Spleen (tissue), 7 donors: Measurements from ENCODE around the gene DRAXIN.

Source experiments
- POLR2A ChIP-seq, 3 donors: fragments of 450-650 bp; IDR thresholded peaks; one replicate each; pipeline ENCODE4 v1.5.1; 2017; ENCODE audit warnings: antibody characterized with exemption in 3 of 3, mild to moderate bottlenecking in 1 of 3
- POLR2AphosphoS5 ChIP-seq, 3 donors: sonication (generic); formaldehyde crosslinking; IDR thresholded peaks; one replicate each; pipeline ENCODE4 v1.5.1; 2017; ENCODE audit warnings: antibody characterized with exemption in 3 of 3
- TF ChIP-seq, protein P1 (sequence below), 11 experiments: fragments of 200-600 bp in 7 of 11; fragments of 450-650 bp in 4 of 11; sonication (generic) in 4 of 11; IDR thresholded peaks in 8 of 11; conservative IDR thresholded peaks in 3 of 11; 1 replicate in 7 of 11; 2 replicates in 4 of 11; pipeline versions ENCODE4 v1.4.0 to v1.8.0; 2016 to 2021; ENCODE audit warnings: antibody characterized with exemption in 11 of 11, inconsistent platforms in 4 of 11, mild to moderate bottlenecking in 1 of 11
- donor health status: DM: no; HTN: no; CAD: no; lungs with moderate emphysema.
- donor health status: DM: no; HTN: no; CAD: no.
- donor health status: DM: no; HTN: no; CAD: no.

DNA sequence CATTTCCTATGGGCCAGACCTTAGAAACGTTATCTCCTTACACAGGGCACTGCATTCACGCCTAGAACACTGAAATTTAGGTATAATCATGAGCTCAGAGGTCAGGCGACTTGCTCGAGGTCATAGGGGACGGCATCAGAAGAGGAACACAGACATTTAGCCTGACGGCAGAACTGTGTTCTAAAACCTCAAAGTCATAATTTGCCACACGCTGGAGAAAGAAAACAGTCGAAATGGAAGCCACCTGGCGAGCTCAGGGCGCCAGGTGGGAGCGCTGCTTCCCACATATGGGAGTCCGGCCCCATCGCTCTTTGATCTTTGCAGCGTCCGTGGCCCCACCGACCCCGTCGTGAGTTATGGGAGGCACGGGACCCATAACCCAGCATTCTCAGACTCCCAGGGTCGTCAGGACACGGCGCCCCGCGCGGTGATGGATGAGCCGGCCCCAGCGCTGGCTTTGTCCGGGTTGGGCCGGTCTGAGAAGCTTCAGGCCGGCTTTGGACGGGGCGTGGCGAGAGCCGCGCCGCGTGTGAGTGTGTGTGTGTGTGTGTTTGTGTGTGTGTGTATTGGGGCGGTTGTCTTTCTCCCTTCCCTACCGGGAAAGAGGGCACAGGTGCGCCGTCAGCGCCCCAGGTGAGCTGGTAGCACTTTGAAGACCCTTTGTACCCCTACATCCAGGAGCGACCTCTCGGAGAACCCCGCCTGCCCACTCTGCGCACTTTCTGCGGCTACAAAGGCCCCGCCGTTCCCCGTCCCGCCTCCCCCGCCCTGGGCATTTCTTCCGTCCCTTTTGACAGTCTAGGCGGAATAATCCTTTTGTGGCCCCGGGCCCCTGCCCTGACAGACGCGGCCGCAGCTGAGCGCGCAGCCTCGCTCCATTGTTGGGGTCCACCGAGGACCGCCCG lies 861 bp upstream of the DRAXIN start:
- TF ChIP-seq, protein P1, sequence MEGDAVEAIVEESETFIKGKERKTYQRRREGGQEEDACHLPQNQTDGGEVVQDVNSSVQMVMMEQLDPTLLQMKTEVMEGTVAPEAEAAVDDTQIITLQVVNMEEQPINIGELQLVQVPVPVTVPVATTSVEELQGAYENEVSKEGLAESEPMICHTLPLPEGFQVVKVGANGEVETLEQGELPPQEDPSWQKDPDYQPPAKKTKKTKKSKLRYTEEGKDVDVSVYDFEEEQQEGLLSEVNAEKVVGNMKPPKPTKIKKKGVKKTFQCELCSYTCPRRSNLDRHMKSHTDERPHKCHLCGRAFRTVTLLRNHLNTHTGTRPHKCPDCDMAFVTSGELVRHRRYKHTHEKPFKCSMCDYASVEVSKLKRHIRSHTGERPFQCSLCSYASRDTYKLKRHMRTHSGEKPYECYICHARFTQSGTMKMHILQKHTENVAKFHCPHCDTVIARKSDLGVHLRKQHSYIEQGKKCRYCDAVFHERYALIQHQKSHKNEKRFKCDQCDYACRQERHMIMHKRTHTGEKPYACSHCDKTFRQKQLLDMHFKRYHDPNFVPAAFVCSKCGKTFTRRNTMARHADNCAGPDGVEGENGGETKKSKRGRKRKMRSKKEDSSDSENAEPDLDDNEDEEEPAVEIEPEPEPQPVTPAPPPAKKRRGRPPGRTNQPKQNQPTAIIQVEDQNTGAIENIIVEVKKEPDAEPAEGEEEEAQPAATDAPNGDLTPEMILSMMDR (IDR thresholded peaks at IDR 0.05 in 8 of 11, conservative IDR thresholded peaks at IDR 0.05 in 3 of 11), result no peak
- TF ChIP-seq POLR2AphosphoS5 (IDR thresholded peaks at IDR 0.05) (no peak), POLR2A (IDR thresholded peaks at IDR 0.05) (no peak)
